GM19463 (cell line): ENCODE measurements around the gene NOP9.

Source experiments
- ATAC-seq: cut with Tn5 transposase; IDR thresholded peaks from one replicate; pipeline ENCODE4 v1.9.1; 2021; ENCODE audit warnings: mild to moderate bottlenecking, moderate library complexity; ENCODE audit not compliant: unreplicated experiment

The NOP9 gene

GRCh38 chr14:24307575-24308341, 8.1 kb downstream of the NOP9 start, which contains the start of gene CIDEB:
CIDEB (minus strand) TSS chr14:24307977; CDS start chr14:24307858, 119 bp downstream.
- no peak for ATAC-seq

DNA sequence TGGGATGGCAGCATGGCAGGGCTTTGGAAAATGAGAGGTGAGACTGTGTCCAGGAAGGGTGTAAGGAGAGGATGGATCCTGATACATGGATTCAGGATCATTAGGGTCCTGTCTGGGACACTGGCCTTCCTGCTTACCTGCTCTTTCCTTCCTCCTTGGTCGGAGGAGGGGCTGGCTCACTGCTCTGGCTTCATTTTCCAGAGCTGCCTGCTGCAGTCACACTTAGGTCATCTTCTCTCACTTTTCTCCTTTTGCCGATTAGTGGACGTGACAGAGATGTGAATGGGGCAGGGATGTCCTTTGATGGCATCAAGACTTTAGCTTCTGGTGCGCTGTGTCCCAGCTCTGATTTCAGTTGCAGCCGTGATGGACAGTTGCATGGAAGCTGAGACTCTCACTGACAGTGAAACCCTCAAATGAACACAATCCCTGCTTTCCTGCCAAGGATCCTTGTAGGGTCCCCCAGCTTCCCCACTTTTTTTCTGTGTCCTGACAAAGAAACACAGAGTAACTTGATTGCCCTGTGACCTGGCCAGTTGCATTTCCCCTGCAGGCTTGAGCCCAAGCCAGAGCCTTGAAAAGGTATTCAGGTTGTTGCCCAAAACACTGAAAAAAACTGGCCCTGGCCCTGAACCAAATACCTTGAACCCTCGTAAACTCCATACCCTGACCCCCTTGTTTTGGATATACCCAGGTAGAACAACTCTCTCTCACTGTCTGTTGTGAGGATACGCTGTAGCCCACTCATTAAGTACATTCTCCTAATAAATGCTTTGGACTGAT, 8.9 kb downstream of the NOP9 start:
- ATAC-seq, result no peak

DNA sequence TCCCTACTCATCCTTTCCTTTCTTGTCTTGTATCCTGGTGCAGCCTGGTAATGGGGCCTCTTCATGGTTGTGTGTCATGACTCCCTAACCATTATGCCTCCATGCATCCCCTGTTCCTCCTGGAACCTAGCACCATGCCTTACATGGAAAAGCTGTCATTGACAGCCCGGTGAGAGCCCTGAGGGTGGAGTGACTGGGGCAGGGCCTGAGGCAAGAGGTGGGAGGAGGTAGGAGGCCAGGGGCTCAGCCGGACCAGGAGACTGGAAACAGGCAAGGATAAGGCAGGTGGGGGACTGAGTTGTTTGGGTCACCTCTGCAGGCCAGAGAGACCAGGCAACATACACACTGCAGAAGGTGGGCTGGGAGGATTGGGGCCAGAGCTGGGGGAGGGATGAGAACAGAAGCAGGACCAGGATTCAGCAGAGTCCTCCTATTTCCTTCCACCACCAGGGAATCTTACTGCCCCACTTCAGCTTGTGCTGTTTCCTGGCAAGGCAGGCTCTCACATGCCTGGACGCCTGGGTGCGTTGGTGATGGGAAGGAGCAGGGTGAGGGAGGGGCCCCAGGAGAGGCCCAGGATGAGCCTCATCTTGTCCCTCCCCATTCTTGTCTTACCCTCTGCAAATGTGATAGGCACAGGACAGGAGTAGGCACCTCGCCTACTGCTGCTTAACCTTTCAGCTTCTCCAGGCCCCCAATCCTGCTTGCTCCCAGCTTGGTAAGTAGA, 10.1 kb downstream of the NOP9 start, which contains the start of gene LTB4R2:
Gene LTB4R2, plus strand, starts transcription at position 603 of the 727 bp plus-strand sequence. CDS start 525 bp downstream, outside the sequence.
- no peak for ATAC-seq

- no peak for ATAC-seq
Observed at GRCh38 chr14:24310265-24310645, 10.6 kb downstream of the NOP9 start.

- peak; percentile 59 for ATAC-seq
Observed at GRCh38 chr14:24310646-24311604, 11.3 kb downstream of the NOP9 start, which contains the start of gene LTB4R. LTB4R (plus strand) TSS chr14:24311502; CDS start chr14:24315652, 4,150 bp downstream.

DNA sequence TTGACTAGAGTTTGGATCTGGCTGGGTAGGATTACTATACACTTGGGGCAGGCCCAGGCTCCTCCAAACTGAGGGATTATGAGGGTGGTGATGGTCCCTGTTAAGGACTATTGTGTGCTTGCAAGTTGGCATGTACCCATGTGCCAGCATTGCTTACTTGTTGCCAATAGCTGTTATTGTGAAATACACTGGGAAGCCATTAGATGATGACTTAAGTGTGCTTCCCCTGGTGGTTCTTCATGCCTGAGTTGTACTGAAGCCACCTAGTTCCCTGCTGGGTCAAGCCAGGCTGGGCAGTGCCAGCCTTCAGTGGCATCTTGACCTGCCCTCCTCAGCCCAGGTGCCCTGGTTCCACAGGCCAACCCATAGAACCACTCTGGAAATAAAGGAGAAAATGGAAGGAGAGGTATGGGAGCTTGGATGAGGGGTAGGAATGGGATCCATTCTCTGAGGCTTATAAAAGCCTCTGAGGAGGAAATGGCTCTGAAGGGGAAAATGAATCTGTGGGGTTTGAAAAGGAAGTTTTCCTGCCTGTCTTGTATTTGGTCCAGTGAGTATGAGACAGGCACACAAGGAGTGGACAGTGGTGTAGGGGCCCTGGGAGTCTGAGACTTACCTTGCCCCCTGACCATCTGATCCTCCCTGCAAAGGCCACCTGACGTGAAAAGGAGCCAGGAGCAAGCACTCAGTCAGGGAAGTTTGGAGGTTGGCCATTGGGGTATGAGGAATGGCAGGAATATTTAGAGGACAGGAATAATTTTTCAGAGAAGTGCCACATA, 12.4 kb downstream of the NOP9 start:
- no peak for ATAC-seq

- no peak for ATAC-seq
Observed at GRCh38 chr14:24312736-24313507, 13.3 kb downstream of the NOP9 start.

DNA sequence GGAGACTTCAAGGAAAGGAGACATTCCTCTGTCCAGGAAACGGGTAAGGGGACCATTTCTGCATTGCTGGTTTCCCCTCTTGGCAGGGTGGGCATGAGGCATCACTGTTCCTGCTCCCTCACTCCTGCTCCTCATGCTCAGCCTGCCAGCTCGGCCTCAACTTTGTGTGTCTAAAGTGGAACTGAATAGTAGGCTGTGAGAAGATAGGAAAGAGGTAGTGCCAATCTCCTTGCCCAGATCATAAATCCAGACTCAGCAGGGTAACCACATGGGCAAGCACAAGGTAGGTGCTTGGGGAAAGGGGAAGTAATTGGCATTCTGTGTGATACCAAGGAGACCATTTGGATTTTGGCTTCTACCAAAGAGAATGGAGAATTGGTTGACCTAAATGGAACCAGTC, 14.3 kb downstream of the NOP9 start:
- ATAC-seq, result no peak

- ATAC-seq, result no peak
Observed at GRCh38 chr14:24314377-24315193, 14.9 kb downstream of the NOP9 start.

DNA sequence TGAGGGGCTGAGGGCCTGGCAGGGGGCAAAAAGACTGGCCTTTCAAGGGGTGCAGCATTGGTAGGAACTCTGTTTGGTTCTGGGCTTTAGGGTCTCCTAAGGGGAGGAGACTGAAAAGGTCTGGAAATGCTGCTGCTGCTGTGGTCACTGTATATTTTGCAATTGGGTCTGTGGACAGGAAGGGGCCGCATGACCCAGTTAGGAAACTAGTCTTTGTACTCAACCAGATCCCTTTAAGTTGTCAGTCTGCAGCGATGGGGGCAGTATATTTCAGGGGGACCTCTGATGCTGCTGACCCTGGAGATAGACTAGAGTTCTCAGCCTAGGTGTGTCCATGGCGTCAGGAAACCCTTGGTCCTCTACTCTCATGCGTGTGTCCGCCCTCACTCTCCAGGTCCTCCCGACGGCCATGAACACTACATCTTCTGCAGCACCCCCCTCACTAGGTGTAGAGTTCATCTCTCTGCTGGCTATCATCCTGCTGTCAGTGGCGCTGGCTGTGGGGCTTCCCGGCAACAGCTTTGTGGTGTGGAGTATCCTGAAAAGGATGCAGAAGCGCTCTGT, 15.7 kb downstream of the NOP9 start:
- no peak for ATAC-seq

DNA sequence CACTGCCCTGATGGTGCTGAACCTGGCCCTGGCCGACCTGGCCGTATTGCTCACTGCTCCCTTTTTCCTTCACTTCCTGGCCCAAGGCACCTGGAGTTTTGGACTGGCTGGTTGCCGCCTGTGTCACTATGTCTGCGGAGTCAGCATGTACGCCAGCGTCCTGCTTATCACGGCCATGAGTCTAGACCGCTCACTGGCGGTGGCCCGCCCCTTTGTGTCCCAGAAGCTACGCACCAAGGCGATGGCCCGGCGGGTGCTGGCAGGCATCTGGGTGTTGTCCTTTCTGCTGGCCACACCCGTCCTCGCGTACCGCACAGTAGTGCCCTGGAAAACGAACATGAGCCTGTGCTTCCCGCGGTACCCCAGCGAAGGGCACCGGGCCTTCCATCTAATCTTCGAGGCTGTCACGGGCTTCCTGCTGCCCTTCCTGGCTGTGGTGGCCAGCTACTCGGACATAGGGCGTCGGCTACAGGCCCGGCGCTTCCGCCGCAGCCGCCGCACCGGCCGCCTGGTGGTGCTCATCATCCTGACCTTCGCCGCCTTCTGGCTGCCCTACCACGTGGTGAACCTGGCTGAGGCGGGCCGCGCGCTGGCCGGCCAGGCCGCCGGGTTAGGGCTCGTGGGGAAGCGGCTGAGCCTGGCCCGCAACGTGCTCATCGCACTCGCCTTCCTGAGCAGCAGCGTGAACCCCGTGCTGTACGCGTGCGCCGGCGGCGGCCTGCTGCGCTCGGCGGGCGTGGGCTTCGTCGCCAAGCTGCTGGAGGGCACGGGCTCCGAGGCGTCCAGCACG, 16.4 kb downstream of the NOP9 start:
- no peak for ATAC-seq

GRCh38 chr14:24316597-24316950, 16.9 kb downstream of the NOP9 start:
- ATAC-seq, result no peak

- ATAC-seq, result no peak
Observed at GRCh38 chr14:24317141-24317928, 17.7 kb downstream of the NOP9 start.

DNA sequence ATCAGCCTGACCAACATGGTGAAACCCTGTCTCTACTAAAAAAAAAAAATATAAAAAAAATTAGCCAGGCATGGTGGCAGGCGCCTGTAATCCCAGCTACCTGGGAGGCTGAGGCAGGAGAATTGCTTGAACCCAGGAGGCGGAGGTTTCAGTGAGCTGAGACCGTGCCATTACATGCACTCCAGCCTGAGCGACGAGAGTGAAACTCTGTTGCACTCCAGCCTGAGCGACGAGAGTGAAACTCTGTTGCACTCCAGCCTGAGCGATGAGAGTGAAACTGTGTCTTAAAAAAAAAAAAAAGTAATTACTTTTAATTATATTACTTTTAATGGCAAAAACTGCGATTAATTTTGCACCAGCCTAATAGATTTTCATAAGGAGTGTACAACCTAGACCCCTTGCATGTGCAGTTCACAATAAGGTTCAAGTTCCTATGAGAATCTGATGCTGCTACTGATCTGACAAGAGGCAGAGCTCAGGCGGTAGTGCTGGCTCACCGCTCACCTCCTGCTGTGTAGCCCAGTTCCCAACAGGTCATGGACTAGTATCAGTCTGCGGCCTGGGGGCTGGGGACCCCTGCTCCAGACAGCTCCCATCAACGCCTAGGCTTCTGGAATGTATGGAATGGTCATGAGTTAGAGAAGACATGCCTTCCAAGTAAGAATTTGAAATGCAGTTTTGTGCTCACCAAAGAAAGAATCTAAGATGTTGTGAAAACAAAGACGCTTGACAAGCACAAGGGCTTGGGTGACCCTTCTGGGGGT, 21.7 kb downstream of the NOP9 start:
- ATAC-seq, result no peak

DNA sequence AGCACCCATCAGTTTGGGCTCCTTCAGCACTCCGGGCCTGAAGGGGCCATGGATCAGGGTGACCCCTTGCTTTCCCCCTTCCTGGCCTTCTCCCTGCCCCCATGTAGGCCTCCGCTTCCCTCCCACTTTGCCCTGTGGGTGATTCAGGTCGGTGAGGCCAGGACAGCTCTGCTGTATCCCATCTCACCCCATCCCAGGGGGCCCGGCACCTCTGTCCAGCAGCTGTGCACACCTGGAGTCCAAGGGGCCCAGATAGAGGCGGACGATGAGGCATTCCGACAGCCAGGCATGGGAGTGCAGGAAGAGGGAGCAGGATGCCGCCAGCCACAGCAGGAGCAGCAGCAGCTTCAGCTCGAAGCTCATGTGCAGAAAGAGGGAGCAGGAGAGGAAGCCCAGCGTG, 23.0 kb downstream of the NOP9 start:
- no peak for ATAC-seq
